Raji (cell line): ENCODE data around the gene TSC22D3.

Experiments used
- POLR2A ChIP-seq: IDR thresholded peaks from 2 replicates; pipeline ENCODE4 v1.6.1; 2011; ENCODE audit warnings: low read depth, low read length, control low read depth; ENCODE audit not compliant: insufficient read depth

The TSC22D3 gene

DNA sequence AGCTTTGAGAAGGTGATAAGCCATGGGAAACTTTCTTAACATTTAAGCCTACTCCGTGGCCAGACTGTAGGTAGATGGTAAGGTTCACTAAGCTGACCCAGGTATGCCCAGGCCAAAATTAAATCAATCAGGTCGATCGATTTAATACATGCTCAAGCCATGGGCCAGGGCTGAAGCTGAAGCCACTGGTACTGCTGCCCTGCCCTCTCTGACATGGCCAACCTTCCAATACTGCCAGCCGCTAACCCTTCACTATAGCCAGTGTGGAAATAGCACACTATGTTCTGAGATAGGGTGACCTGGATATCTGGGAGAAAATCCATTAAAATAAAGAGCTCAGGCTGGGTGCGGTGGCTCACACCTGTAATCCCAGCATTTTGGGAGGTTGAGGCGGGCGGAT, 31.6 kb downstream of the TSC22D3 start:
- TF ChIP-seq POLR2A = no peak

DNA sequence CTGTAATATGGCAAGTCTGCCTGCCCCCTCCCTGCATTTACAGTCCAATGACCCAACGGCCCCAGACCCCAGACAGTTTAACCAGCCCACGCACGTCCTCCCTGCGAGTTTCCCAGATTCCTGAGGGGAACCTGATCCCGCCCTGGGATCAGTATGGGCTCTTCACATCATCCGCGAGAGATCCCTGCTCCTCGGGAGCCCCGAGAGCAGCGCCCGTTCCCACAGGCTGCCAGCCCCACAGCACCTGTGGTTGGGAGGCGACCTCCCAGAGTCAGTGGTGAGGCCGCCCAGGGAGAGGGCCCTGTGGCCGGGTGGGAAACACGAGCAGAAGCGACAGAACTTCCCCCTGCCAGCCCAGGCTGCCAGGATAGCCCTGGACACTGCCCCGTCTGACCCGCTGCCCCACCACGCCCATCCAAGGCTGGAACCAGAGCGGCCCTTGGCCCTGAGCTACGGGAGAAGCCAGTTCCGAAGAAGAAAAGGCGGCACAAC, 32.8 kb downstream of the TSC22D3 start:
- TF ChIP-seq POLR2A = no peak

- TF ChIP-seq POLR2A = no peak
Observed at GRCh38 chrX:107741404-107741790, 34.2 kb downstream of the TSC22D3 start.

DNA sequence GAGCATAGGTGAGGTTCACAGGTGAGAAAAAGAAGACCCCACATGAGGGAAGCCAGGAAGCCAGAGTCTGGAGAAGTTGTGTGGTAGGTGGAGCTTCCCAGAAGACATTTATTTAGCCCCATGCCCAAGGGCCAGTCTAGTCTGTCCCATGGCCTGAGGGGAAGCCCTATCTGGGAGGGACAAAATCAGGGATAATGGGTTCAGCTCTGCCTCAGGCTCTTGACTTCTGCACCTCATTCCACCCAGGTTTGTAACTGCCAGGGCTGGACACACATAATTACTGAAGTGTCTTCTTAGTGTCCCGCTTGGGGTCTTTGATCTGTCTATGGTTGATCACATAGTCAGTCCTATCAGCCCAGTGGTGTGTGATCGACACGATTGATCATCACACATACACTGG, 36.0 kb downstream of the TSC22D3 start:
- no peak for TF ChIP-seq POLR2A

- no peak for TF ChIP-seq POLR2A
Observed at GRCh38 chrX:107738768-107739167, 36.8 kb downstream of the TSC22D3 start.

GRCh38 chrX:107738272-107738671, 37.3 kb downstream of the TSC22D3 start:
- TF ChIP-seq POLR2A = no peak

- no peak for TF ChIP-seq POLR2A
Observed at GRCh38 chrX:107736781-107737531, 38.6 kb downstream of the TSC22D3 start.

- TF ChIP-seq POLR2A = no peak
Observed at GRCh38 chrX:107734646-107735045, 40.9 kb downstream of the TSC22D3 start.

GRCh38 chrX:107733686-107734085, 41.9 kb downstream of the TSC22D3 start:
- no peak for TF ChIP-seq POLR2A

GRCh38 chrX:107731831-107732502, 43.6 kb downstream of the TSC22D3 start:
- no peak for TF ChIP-seq POLR2A

DNA sequence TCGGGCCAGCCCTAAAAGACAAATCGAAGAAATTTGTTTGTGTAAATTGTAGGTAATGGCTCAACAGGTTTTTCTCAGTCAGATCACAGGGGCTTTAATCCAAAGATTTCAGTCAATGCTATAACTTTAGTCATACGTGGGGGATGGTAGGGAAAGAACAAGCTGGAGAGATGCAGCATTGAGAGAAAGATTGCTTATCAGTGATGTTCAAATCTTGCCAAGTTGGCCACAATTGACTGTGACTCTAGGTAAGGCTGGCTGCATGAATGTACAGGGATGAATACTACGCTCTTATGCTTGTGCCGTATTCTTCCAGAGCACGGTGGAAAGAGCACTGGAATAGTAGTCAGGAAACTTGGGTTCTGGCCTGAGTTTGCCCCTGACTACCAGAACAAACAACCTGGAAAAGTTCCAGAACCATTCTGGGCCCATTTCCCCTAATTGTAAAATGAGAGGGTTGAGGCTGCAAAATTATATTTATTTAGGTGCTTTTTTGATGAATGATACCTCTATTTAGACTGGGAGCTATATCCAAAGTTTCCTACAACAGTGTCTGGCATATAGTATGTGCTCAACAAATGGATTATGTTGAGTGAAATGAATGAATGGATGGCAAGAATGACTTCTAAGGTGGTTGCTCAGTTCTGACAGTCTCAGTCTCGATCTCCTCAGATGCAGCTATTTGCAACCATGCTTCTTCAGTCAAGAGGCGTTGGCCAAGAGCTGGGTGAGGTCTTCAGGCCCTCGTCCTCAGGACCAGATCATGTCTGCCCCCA, 44.4 kb downstream of the TSC22D3 start:
- TF ChIP-seq POLR2A = no peak

DNA sequence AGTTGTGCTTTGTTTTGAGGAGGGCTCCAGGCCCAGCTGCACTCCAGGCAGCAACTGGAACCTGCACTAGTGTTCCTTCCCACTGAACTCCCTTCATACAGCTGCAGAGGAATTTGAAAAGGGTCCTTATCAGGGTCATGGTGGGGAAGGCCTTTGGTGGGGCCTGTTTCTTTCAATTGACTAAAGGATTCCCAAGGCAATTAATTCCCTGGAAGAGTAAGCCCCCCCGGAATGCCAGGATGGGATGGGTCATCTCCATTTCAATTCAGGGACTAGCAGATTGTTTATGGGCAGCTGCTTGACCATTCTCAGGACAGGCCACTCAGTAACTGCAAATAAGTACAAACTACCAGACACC, 45.3 kb downstream of the TSC22D3 start:
- no peak for TF ChIP-seq POLR2A

GRCh38 chrX:107729558-107730297, 45.9 kb downstream of the TSC22D3 start:
- no peak for TF ChIP-seq POLR2A

DNA sequence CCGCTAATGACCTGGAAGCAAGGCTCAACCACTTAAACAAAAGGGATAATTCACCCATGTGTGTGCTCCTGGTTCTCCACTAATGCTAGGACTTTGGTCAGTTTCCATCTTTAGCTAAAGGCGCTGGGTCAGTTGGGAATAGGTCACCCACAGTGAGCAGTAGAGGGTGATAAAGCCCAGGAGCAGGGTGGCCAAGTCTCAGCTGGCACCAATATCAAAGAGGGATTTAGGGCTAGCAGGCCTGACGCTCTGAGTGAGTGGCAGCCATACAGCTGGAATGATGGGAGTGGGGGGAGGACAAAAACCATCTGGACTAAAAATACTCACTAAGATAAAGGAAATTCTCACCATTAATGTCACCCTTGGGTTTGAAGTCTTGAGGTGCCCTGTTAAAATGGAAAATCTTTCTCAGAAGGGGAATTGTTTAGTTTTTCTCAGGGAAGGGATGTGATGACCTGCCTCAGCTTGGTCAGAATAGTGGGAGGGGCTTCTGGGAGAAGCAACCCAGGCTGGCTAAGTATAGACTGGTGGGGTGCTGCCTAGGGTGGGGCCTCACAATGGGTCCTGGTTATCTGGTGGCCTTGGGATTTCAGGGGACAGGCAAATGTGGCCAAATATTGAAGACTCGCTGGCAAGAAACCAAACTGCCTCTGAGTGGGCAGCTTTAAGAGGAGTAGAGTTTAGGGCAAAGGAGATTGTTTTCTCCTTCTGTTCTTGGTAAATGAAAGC, 47.1 kb downstream of the TSC22D3 start:
- no peak for TF ChIP-seq POLR2A

GRCh38 chrX:107726816-107727534, 48.6 kb downstream of the TSC22D3 start:
- no peak for TF ChIP-seq POLR2A
